Spleen (tissue), 7 donors: ENCODE measurements around the gene XPNPEP2.

Experiments used
- POLR2A ChIP-seq, 3 donors: fragments of 450-650 bp; IDR thresholded peaks; one replicate each; pipeline ENCODE4 v1.5.1; 2017; ENCODE audit warnings: antibody characterized with exemption in 3 of 3, mild to moderate bottlenecking in 1 of 3
- POLR2AphosphoS5 ChIP-seq, 3 donors: sonication (generic); formaldehyde crosslinking; IDR thresholded peaks; one replicate each; pipeline ENCODE4 v1.5.1; 2017; ENCODE audit warnings: antibody characterized with exemption in 3 of 3
- TF ChIP-seq, protein P1 (sequence below), 11 experiments: fragments of 200-600 bp in 7 of 11; fragments of 450-650 bp in 4 of 11; sonication (generic) in 4 of 11; IDR thresholded peaks in 8 of 11; conservative IDR thresholded peaks in 3 of 11; 1 replicate in 7 of 11; 2 replicates in 4 of 11; pipeline versions ENCODE4 v1.4.0 to v1.8.0; 2016 to 2021; ENCODE audit warnings: antibody characterized with exemption in 11 of 11, inconsistent platforms in 4 of 11, mild to moderate bottlenecking in 1 of 11
- donor health status: DM: no; HTN: no; CAD: no; lungs with moderate emphysema.
- donor health status: DM: no; HTN: no; CAD: no.
- donor health status: DM: no; HTN: no; CAD: no.

GRCh38 chrX:129818123-129818522 is 79.3 kb downstream of the XPNPEP2 start:
- TF ChIP-seq, protein P1, sequence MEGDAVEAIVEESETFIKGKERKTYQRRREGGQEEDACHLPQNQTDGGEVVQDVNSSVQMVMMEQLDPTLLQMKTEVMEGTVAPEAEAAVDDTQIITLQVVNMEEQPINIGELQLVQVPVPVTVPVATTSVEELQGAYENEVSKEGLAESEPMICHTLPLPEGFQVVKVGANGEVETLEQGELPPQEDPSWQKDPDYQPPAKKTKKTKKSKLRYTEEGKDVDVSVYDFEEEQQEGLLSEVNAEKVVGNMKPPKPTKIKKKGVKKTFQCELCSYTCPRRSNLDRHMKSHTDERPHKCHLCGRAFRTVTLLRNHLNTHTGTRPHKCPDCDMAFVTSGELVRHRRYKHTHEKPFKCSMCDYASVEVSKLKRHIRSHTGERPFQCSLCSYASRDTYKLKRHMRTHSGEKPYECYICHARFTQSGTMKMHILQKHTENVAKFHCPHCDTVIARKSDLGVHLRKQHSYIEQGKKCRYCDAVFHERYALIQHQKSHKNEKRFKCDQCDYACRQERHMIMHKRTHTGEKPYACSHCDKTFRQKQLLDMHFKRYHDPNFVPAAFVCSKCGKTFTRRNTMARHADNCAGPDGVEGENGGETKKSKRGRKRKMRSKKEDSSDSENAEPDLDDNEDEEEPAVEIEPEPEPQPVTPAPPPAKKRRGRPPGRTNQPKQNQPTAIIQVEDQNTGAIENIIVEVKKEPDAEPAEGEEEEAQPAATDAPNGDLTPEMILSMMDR (IDR thresholded peaks at IDR 0.05 in 8 of 11, conservative IDR thresholded peaks at IDR 0.05 in 3 of 11), result no peak
- TF ChIP-seq POLR2A (IDR thresholded peaks at IDR 0.05) (no peak), POLR2AphosphoS5 (IDR thresholded peaks at IDR 0.05) (no peak)
